Measurements from ENCODE around the gene PLPPR2.

GRCh38 chr19:11332822-11333221 is 22.4 kb upstream of the PLPPR2 start:
- TF ChIP-seq CTCF (IDR thresholded peaks at IDR 0.05; ENCODE audit: poor library complexity, severe bottlenecking): no peak
- no peak for TF ChIP-seq EP300 (conservative IDR thresholded peaks at IDR 0.05; ENCODE audit: poor library complexity, severe bottlenecking)
- TF ChIP-seq MXI1 (conservative IDR thresholded peaks at IDR 0.05; ENCODE audit: poor library complexity, severe bottlenecking): no peak
- no peak for TF ChIP-seq POLR2AphosphoS5 (IDR thresholded peaks at IDR 0.05)
- TF ChIP-seq TAF1 (IDR thresholded peaks at IDR 0.05; ENCODE audit: low read depth): no peak
- TF ChIP-seq EZH2 (IDR thresholded peaks at IDR 0.05; ENCODE audit: borderline replicate concordance, insufficient read depth, low read length, poor library complexity, severe bottlenecking): no peak
- TF ChIP-seq, protein P1, sequence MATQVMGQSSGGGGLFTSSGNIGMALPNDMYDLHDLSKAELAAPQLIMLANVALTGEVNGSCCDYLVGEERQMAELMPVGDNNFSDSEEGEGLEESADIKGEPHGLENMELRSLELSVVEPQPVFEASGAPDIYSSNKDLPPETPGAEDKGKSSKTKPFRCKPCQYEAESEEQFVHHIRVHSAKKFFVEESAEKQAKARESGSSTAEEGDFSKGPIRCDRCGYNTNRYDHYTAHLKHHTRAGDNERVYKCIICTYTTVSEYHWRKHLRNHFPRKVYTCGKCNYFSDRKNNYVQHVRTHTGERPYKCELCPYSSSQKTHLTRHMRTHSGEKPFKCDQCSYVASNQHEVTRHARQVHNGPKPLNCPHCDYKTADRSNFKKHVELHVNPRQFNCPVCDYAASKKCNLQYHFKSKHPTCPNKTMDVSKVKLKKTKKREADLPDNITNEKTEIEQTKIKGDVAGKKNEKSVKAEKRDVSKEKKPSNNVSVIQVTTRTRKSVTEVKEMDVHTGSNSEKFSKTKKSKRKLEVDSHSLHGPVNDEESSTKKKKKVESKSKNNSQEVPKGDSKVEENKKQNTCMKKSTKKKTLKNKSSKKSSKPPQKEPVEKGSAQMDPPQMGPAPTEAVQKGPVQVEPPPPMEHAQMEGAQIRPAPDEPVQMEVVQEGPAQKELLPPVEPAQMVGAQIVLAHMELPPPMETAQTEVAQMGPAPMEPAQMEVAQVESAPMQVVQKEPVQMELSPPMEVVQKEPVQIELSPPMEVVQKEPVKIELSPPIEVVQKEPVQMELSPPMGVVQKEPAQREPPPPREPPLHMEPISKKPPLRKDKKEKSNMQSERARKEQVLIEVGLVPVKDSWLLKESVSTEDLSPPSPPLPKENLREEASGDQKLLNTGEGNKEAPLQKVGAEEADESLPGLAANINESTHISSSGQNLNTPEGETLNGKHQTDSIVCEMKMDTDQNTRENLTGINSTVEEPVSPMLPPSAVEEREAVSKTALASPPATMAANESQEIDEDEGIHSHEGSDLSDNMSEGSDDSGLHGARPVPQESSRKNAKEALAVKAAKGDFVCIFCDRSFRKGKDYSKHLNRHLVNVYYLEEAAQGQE (IDR thresholded peaks at IDR 0.05; ENCODE audit: borderline replicate concordance): no peak
- TF ChIP-seq RAD21 (conservative IDR thresholded peaks at IDR 0.05): no peak
